Measurements from ENCODE around the gene FAM110C.

DNA sequence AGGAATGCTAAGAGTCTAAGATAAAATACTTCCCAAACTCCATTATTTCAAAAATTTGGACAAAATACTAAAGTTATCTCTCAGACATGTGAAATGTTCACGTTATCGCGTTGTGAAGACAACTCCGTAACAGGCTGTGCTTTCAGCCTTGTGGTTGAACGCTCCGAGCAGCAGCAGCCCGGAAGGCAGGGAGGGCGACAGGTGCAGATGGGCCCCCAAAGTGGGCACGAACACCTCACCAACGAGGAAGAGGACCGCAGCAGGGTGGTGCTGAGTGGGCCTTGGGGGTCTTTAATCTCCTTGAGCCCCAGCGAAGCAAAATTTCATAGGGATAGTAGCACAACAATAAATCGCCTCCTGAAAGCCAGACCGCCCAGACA lies 1.0 kb upstream of the FAM110C start:
- TF ChIP-seq, protein P1, sequence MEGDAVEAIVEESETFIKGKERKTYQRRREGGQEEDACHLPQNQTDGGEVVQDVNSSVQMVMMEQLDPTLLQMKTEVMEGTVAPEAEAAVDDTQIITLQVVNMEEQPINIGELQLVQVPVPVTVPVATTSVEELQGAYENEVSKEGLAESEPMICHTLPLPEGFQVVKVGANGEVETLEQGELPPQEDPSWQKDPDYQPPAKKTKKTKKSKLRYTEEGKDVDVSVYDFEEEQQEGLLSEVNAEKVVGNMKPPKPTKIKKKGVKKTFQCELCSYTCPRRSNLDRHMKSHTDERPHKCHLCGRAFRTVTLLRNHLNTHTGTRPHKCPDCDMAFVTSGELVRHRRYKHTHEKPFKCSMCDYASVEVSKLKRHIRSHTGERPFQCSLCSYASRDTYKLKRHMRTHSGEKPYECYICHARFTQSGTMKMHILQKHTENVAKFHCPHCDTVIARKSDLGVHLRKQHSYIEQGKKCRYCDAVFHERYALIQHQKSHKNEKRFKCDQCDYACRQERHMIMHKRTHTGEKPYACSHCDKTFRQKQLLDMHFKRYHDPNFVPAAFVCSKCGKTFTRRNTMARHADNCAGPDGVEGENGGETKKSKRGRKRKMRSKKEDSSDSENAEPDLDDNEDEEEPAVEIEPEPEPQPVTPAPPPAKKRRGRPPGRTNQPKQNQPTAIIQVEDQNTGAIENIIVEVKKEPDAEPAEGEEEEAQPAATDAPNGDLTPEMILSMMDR (IDR thresholded peaks at IDR 0.05) = no peak
- no peak for TF ChIP-seq ZFX (IDR thresholded peaks at IDR 0.05; ENCODE audit: borderline replicate concordance)
